Measurements from ENCODE around the gene TBCEL.

DNA sequence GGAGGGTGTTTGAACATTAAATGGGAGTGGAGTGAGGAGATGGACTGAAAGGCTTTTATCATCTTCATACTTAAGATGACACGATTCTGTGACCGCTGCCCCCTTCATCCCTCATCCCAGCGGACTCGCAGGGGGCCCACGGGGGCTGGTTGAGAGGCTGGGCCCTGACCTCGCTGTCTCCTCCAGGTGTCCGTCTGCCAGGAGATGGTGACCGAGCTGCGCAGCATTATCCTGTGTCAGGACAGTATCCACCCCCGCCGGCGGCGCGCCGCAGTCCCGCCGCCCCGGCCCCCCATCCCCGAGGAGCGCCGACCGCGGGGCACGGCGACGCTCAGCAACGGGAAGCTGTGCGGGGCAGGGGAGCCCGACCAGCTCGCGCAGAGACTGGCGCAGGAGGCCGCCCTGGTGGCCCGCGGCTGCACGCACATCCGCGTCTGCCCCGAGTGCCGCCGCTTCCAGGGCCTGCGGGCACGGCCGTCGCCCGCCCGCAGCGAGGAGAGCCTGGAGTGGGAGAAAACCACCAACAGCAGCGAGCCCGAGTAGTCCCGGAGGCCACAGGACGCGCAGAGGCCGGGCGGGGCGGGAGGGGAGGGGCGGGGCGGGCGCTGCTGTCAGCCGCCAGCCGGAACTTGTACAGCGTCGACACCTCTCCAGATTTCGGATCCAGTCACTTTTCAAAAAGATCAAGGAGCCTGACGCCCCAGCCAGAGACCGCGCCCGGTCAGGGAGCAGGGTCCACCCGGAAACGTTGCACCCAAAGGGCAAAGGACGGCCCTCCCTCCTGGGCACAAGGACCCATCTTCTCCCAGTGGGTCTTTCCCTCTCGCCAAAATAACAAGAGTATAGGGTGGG is 38.0 kb upstream of the TBCEL start:
- TF ChIP-seq SUZ12 (IDR thresholded peaks at IDR 0.05; ENCODE audit: extremely low read depth, insufficient read depth, insufficient read length) (no peak), ZNF274 (IDR thresholded peaks at IDR 0.05; ENCODE audit: low read depth, low read length) (no peak)
